ENCODE measurements around the gene SLC6A19.

The SLC6A19 gene

GRCh38 chr5:1189269-1189668 is 12.1 kb upstream of the SLC6A19 start:
- H3K4me3 ChIP-seq = no peak overlapping the region
- H3K27ac ChIP-seq = no peak overlapping the region

- no peak overlapping the region for H3K27ac ChIP-seq
- H3K4me3 ChIP-seq = no peak overlapping the region
These were observed 11.1 kb upstream of the SLC6A19 start for GRCh38 chr5:1190278-1190677.

- H3K27ac ChIP-seq = no peak overlapping the region
These were observed 10.6 kb upstream of the SLC6A19 start for GRCh38 chr5:1190837-1191239.

GRCh38 chr5:1192971-1193590 is 8.3 kb upstream of the SLC6A19 start:
- Histone ChIP-seq H3K27ac (no peak overlapping the region), H3K4me3 (no peak overlapping the region)

More at GRCh38 chr5:1190837-1191239, 10.6 kb upstream of the SLC6A19 start:
- no peak overlapping the region for H3K4me3 ChIP-seq

GRCh38 chr5:1193591-1193985 is 7.8 kb upstream of the SLC6A19 start:
- H3K27ac ChIP-seq = no peak overlapping the region
- H3K4me3 ChIP-seq = no peak overlapping the region

GRCh38 chr5:1194378-1194777 is 7.0 kb upstream of the SLC6A19 start:
- H3K27ac ChIP-seq = no peak overlapping the region
- H3K4me3 ChIP-seq = no peak overlapping the region

- H3K27ac ChIP-seq = no peak overlapping the region
These were observed 6.0 kb upstream of the SLC6A19 start for GRCh38 chr5:1195439-1195838.

GRCh38 chr5:1195916-1196315 is 5.5 kb upstream of the SLC6A19 start:
- no peak overlapping the region for H3K4me3 ChIP-seq
- H3K27ac ChIP-seq = no peak overlapping the region

More at GRCh38 chr5:1195439-1195838, 6.0 kb upstream of the SLC6A19 start:
- no peak overlapping the region for H3K4me3 ChIP-seq

- H3K27ac ChIP-seq = no peak overlapping the region
- no peak overlapping the region for H3K4me3 ChIP-seq
These were observed 4.8 kb upstream of the SLC6A19 start for GRCh38 chr5:1196562-1196961.

GRCh38 chr5:1197876-1198666 is 3.3 kb upstream of the SLC6A19 start:
- H3K27ac ChIP-seq = no peak overlapping the region
- no peak overlapping the region for H3K4me3 ChIP-seq

GRCh38 chr5:1199340-1199648 is 2.1 kb upstream of the SLC6A19 start:
- Histone ChIP-seq H3K27ac (no peak overlapping the region), H3K4me3 (no peak overlapping the region)

- no peak overlapping the region for H3K4me3 ChIP-seq
- no peak overlapping the region for H3K27ac ChIP-seq
These were observed 1.5 kb upstream of the SLC6A19 start for GRCh38 chr5:1199649-1200494.

- Histone ChIP-seq H3K4me3 (no peak overlapping the region), H3K27ac (no peak overlapping the region)
These were observed 684 bp upstream of the SLC6A19 start for GRCh38 chr5:1200495-1201326.

- no peak overlapping the region for H3K27ac ChIP-seq
- H3K4me3 ChIP-seq = no peak overlapping the region
These were observed 817 bp downstream of the SLC6A19 start for GRCh38 chr5:1202026-1202797.

- H3K27ac ChIP-seq = no peak overlapping the region
- no peak overlapping the region for H3K4me3 ChIP-seq
These were observed 1.4 kb downstream of the SLC6A19 start for GRCh38 chr5:1202798-1203185.

GRCh38 chr5:1203311-1203967 is 2.0 kb downstream of the SLC6A19 start:
- Histone ChIP-seq H3K27ac (no peak overlapping the region), H3K4me3 (no peak overlapping the region)

GRCh38 chr5:1203968-1204692 is 2.7 kb downstream of the SLC6A19 start:
- Histone ChIP-seq H3K4me3 (no peak overlapping the region), H3K27ac (no peak overlapping the region)

GRCh38 chr5:1204693-1205242 is 3.4 kb downstream of the SLC6A19 start:
- no peak overlapping the region for H3K4me3 ChIP-seq
- no peak overlapping the region for H3K27ac ChIP-seq

Measured in skin epidermis (tissue), 12 donors.